HG03060 (cell line): ENCODE data around the gene SPHKAP.
"Not testable (repeated sequence)": the region's sequence is repeated elsewhere in the genome, so short reads cannot be mapped to it uniquely, and the experiment has no call there.

Experiments
- ATAC-seq: cut with Tn5 transposase; IDR thresholded peaks from one replicate; pipeline ENCODE4 v1.9.1; 2021; ENCODE audit warnings: low read depth, moderate number of reproducible peaks; ENCODE audit not compliant: unreplicated experiment

Gene SPHKAP, protein sequence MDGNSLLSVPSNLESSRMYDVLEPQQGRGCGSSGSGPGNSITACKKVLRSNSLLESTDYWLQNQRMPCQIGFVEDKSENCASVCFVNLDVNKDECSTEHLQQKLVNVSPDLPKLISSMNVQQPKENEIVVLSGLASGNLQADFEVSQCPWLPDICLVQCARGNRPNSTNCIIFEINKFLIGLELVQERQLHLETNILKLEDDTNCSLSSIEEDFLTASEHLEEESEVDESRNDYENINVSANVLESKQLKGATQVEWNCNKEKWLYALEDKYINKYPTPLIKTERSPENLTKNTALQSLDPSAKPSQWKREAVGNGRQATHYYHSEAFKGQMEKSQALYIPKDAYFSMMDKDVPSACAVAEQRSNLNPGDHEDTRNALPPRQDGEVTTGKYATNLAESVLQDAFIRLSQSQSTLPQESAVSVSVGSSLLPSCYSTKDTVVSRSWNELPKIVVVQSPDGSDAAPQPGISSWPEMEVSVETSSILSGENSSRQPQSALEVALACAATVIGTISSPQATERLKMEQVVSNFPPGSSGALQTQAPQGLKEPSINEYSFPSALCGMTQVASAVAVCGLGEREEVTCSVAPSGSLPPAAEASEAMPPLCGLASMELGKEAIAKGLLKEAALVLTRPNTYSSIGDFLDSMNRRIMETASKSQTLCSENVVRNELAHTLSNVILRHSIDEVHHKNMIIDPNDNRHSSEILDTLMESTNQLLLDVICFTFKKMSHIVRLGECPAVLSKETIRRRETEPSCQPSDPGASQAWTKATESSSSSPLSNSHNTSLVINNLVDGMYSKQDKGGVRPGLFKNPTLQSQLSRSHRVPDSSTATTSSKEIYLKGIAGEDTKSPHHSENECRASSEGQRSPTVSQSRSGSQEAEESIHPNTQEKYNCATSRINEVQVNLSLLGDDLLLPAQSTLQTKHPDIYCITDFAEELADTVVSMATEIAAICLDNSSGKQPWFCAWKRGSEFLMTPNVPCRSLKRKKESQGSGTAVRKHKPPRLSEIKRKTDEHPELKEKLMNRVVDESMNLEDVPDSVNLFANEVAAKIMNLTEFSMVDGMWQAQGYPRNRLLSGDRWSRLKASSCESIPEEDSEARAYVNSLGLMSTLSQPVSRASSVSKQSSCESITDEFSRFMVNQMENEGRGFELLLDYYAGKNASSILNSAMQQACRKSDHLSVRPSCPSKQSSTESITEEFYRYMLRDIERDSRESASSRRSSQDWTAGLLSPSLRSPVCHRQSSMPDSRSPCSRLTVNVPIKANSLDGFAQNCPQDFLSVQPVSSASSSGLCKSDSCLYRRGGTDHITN (N-terminal part only)

DNA sequence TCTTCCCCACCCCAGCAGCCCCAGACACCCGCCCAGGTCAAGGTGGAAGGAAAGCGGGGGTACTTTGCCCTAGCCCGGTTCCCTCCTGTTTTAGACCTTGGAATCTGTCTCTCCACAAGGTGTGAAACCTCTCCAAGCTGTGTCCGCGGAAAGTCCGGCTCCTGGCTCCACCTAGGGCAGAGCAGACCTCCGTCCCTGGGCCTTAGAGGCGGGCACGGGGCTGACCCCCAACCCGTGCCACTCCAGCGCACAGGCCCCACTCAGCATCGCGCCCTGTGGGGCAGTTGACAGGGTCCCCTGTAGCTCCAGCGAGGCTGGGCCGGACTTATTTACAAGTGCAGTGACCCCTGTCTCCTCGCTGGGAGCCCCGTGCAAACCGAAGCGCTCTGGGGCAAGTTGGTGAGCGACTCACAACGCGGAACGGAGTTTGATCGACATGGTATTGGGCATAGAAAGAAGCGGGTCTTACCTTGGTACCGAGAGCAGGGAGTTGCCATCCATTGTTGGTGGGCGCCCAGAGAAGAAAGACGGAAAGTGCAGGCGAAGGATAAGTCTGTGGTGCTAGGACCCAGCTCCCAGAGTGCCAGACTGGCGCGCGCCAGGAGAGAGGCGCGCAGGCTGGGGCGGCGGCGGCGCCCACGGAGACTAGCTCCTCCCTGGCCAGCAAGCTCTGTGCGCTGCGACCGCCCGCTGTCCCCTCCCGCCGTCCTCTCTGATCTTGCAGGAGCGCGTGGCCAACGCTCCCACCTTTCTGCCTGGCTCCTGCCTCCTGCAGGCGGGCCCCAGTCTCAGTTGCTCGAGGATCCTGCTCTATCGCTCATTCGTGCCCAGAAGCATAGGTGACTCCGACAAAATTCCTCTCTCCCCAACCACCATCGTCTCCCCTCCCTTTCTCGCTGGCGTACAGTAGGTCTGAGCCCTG, at the start of gene SPHKAP:
TSS of gene SPHKAP (minus strand) at position 590 of the 922 bp plus-strand sequence. CDS start at position 501, 89 bp downstream.
- no peak for ATAC-seq

DNA sequence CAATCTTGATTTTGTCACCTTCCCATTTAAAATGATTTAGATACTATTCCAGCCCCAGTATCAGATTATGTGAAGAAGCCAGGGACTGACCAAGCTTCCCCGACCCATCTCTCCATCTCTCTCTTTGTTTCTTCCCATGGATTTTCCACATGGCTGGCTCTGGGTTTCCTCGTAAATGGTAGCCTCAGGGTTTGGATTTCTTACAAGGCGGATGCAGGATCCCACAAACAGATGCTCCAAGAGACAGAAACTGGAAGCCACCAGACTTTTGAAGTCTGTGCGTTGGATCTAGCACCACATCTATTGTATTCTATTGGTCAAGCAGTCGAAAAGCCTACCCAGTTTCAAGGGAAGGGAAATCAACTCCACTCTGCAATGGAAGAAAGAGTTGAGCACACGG, 46.0 kb upstream of the SPHKAP start:
- ATAC-seq = no peak

GRCh38 chr2:228224410-228224809, 42.9 kb upstream of the SPHKAP start:
- ATAC-seq = no peak

GRCh38 chr2:228218593-228218992, 37.1 kb upstream of the SPHKAP start:
- ATAC-seq = not testable (repeated sequence)

DNA sequence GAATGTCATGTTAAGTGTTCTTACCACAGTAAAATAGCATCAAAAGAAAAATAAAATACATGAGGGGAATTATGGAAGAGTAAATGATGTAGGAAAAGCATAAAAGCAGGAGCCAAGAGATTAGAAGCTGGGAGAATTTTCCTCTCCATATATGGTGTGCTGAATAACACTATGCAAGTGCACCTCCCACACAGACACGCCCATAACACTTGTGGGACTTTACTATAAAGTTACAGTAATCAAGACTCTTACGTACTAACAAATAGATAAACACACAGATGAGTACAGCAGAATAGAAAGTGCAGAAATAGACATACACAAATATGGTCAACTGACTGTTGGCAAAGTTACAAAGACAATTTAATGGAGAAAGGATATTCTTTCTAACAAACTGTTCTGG, 16.0 kb upstream of the SPHKAP start:
- no peak for ATAC-seq

GRCh38 chr2:228180181-228181097, 1.0 kb downstream of the SPHKAP start:
- no peak for ATAC-seq

DNA sequence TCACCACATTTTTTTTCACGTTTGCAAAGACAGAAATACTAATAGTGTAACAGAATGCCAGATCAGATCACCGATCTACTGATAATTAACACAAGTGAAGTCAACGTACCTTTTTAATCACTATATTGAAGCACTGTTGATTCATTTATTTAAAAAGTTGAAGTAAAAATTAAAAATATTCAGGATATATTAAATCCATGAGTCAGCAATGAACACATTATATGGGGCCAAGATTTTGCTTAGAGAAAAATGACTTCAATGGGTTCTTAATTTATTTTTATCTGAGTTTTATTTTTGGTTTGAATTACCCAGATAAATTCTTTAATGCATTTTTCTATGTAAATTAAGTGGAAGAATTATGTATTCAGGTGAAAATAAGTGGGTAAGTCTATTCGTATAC, 14.2 kb downstream of the SPHKAP start:
- no peak for ATAC-seq

DNA sequence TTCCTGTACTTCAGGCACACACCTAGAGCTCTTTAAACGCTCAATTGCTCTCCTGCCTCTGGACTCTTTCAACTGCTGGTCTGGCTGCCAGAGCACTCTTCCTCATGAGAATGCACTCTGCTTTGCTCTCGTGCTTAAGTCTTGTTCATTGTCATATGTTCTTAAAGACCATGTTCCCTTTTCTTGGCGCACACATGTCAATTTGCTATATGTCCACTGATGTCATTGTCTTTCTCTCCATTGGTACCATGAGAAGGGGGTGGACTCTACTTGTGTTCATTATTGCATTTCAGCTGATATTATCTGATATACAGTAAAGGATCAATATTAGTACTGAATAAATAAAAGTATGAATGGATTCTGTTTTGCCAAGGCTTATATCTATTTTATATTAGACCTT, 16.8 kb downstream of the SPHKAP start:
- ATAC-seq = no peak

DNA sequence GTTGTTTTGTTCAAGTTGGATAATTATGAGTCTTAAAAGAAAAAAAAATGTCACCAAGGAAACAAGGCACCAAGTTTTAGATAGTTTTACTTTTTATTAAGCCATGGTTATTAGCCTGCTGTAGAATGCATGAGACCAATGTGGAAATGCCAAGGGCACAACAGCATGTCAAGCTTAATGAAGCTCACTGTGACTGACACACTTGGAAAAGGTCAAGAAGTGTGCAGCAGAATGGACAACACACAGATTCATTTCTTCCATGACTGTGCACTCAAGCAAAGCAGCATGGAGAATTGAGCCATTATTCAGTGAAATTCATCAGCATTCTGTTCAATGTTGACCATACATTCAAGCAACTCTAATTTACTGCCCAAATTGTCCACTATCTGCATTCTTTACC, 23.6 kb downstream of the SPHKAP start:
- no peak for ATAC-seq

DNA sequence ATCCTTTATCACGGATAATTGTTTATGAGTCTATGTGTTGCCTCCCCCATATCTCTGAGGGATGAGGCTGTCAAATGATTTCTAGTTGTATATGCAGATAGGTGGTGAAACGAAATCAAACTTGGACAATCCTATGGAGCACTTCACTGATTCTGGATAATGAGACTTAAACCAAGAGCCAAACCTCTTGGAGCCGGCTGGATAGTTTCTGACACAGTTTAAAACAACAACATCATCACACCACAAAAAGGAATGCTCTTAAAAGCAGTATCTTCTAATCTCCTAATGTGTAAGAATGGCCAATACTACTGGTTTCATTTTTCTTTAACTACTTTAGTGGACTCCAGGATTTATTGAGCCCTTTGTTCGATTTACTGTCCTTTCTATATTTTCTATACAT, 36.5 kb downstream of the SPHKAP start:
- no peak for ATAC-seq

GRCh38 chr2:228140934-228141528, 40.5 kb downstream of the SPHKAP start:
- ATAC-seq = peak; percentile 98

- no peak for ATAC-seq
Observed at GRCh38 chr2:228136027-228136426, 45.5 kb downstream of the SPHKAP start.

GRCh38 chr2:228135300-228135699, 46.2 kb downstream of the SPHKAP start:
- ATAC-seq = no peak

DNA sequence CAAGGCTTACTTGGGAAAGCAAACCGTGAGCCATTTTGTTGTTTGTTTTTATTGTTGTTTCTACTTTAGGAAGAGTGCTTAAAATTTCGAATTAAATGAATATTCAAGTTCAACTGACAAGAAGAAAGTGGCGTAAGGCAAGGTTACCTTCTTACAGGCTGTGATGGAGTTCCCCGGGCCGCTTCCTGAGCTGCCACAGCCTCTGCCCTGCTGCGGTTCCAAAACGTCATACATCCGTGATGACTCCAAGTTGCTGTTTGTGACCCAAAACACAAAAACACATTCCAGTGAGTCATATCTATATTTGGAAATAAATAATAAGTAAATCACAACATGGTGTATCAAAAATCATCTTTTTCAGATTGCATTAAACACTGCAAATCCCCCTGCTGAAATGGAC, 49.7 kb downstream of the SPHKAP start:
- no peak for ATAC-seq

- no peak for ATAC-seq
Observed at GRCh38 chr2:228126401-228126800, 55.1 kb downstream of the SPHKAP start.

- ATAC-seq = no peak
Observed at GRCh38 chr2:228118940-228119339, 62.5 kb downstream of the SPHKAP start.

DNA sequence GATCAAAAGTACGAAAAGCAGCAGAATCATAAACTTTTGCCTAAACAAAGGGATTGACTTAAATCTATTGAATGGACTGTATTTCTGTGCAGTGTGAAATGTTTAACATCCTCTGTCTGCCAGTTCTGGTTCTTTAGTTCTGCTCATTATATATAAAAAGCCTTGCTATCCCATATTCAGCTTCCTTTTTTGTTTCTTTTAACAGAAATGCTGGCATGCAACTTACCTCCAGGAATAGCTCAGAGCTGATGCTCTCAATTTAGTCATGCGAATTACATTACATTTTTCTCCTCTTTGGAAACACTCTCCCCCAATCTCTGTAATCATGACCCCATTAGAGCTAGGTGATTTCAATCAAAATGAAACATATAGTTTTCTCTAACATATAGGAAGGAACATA, 73.6 kb downstream of the SPHKAP start:
- ATAC-seq = no peak

DNA sequence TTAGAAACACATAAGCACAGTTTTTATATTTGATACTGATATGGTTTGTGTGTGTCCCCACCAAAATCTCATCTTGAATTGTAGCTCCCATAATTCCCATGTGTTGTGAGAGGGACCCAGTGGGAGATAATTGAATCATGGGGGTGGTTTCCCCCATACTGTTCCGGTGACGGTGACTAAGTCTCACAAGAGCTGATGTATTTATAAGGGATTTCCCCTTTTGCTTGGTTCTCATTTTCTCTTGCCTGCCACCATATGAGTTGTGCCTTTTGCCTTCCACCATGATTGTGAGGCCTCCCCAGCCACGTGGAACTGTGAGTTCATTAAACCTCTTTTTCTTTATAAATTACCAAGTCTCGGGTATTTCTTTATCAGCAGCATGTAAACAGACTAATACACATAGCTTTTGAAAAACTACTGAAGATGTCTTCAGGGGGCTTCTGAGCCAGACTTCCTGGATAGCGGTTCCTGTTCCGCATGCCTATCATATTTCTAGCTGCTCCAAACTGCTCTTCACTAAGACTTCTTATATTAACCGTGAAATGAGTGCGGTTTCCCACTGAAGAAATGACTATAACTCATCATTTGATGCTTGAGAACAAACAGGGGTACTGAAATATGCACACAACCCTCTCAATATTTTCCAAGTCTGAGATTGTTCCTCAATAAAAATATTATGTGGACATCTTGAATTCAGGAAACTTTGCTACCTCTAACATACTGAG, 75.8 kb downstream of the SPHKAP start:
- ATAC-seq = no peak
